Panc1 (cell line): Measurements from ENCODE around the gene NTF4. TPM values are rescaled to one million over a fixed set of nuclear protein-coding genes. Genes with fewer than 3 reads are reported as not detected.
A peak's percentile ranks its signal among the peaks of the same experiment; 100 is the strongest.

Experiments
- ATAC-seq: fragments of 200-7000 bp; cut with Tn5 transposase; 2 replicates; pipeline ENCODE4 v1.9.1; 2020; ENCODE audit warnings: mild to moderate bottlenecking, moderate library complexity
- BruUV-seq: library from RNA; stranded (reverse); fragments of 400-500 nt; replicated peaks from 2 replicates; lab custom pipeline; 2021; lab: Mats Ljungman, UMichigan
- CTCF ChIA-PET: fragments of 300-600 bp; sonication (Branson Sonifier 250); formaldehyde crosslinking; loops from one replicate; lab custom pipeline; 2022; ENCODE audit warnings: antibody characterized with exemption; lab: Charles Lee
- POLR2A ChIA-PET: fragments of 300-600 bp; sonication (Branson Sonifier 250); formaldehyde crosslinking; loops from one replicate; lab custom pipeline; 2022; ENCODE audit warnings: antibody characterized with exemption; lab: Charles Lee
- DNase-seq: peaks from one replicate; pipeline ENCODE4 v3.0.0-alpha.2; 2010; ENCODE audit warnings: low read depth, low spot score
- H3K27ac ChIP-seq: 2 replicates; pipeline ENCODE4 v1.5.1; 2011; ENCODE audit warnings: mild to moderate bottlenecking, low read length, inconsistent platforms
- H3K27me3 ChIP-seq: fragments of 200-500 bp; sonication (Bioruptor generic); 2 replicates; pipeline ENCODE4 v1.6.0; 2014; ENCODE audit warnings: low read length, inconsistent platforms; ENCODE audit not compliant: control insufficient read depth, insufficient read depth
- H3K36me3 ChIP-seq: fragments of 200-500 bp; sonication (Bioruptor generic); 2 replicates; pipeline ENCODE4 v1.5.1; 2014; ENCODE audit warnings: inconsistent platforms, mild to moderate bottlenecking, low read length, moderate library complexity; ENCODE audit not compliant: control insufficient read depth, insufficient read depth
- H3K4me1 ChIP-seq: 2 replicates; pipeline ENCODE4 v1.5.1; 2011; ENCODE audit warnings: inconsistent platforms, mild to moderate bottlenecking, low read length, moderate library complexity; ENCODE audit not compliant: control insufficient read depth, insufficient read depth
- H3K4me3 ChIP-seq, 2 experiments: 2 replicates each; pipeline ENCODE4 v1.5.1; 2011 to 2012; ENCODE audit warnings: low read depth in 2 of 2, low read length in 2 of 2, mild to moderate bottlenecking in 2 of 2, inconsistent platforms in 1 of 2, moderate library complexity in 1 of 2
- H3K9me3 ChIP-seq: fragments of 200-500 bp; sonication (Bioruptor generic); 2 replicates; pipeline ENCODE4 v1.5.1; 2014; ENCODE audit warnings: low read depth, mild to moderate bottlenecking, inconsistent platforms, low read length, moderate library complexity; ENCODE audit not compliant: control insufficient read depth, insufficient read depth
- CTCF ChIP-seq: fragments of 450-650 bp; IDR thresholded peaks from 2 replicates; pipeline ENCODE4 v1.5.1; 2017; ENCODE audit warnings: mild to moderate bottlenecking
- POLR2AphosphoS5 ChIP-seq: IDR thresholded peaks from 2 replicates; pipeline ENCODE4 v1.6.1; 2012; ENCODE audit warnings: mild to moderate bottlenecking, low read depth, low read length, moderate library complexity
- REST ChIP-seq, 2 experiments: IDR thresholded peaks; 2 replicates each; pipeline ENCODE4 v1.6.1; 2011 to 2012; ENCODE audit warnings: low read depth in 2 of 2, control low read depth in 1 of 2, low read length in 1 of 2, mild to moderate bottlenecking in 1 of 2, moderate library complexity in 1 of 2; ENCODE audit not compliant: insufficient read depth in 1 of 2
- SIN3A ChIP-seq: IDR thresholded peaks from 2 replicates; pipeline ENCODE4 v1.6.1; 2012; ENCODE audit warnings: low read depth, mild to moderate bottlenecking, low read length, moderate library complexity, borderline replicate concordance; ENCODE audit not compliant: insufficient read depth
- TCF7L2 ChIP-seq: IDR thresholded peaks from 2 replicates; pipeline ENCODE4 v1.6.1; 2011; ENCODE audit warnings: mild to moderate bottlenecking, low read depth, low read length, inconsistent platforms
- in situ Hi-C: cut with HindIII; loops from 2 replicates; pipeline ENCODE4 v1.10.0; 2016; ENCODE audit warnings: low sequenced_read_pairs, low pct_unique_long_range_greater_than_20kb
- intact Hi-C: fragments of 100-400 bp; cut with micrococcal nuclease; formaldehyde crosslinking; loops from one replicate; pipeline ENCODE4 v1.10.0; 2022; ENCODE audit not compliant: unreplicated experiment
- total RNA-seq: library from RNA; stranded (reverse); gene quantifications from one replicate; pipeline ENCODE4 v1.2.1, GENCODE V29; 2021; ENCODE audit not compliant: unreplicated experiment

The NTF4 gene
- total RNA-seq, 1 experiment from 2014 or later = 0.39 TPM

GRCh38 chr19:49065905-49066512 lies 1.4 kb upstream of the NTF4 start:
- H3K4me1 ChIP-seq = peaks cover 4% of the 10 kb centered on the region; the same call in 1 of the 2 replicates
- ATAC-seq = peak; percentile 54

GRCh38 chr19:49064029-49064629 lies 489 bp downstream of the NTF4 start:
- in situ Hi-C loops (no loop called here), intact Hi-C loops (no loop called here)
- no TSS peak for BruUV-seq
- peak overlapping the region; percentile 12 to 42 for H3K4me3 ChIP-seq
- no peaks in the 10 kb centered on the region for H3K9me3 ChIP-seq
- POLR2A ChIA-PET = no interaction called here
- ATAC-seq = peak; percentile 58
- no peak for DNase-seq
- H3K27me3 ChIP-seq = no peaks in the 10 kb centered on the region
- no peak overlapping the region for H3K27ac ChIP-seq
- H3K4me1 ChIP-seq = peaks cover 4% of the 10 kb centered on the region; the same call in 1 of the 2 replicates
- no peaks in the 10 kb centered on the region for H3K36me3 ChIP-seq
- CTCF ChIA-PET = interaction anchor here (0.7 to 0.8 kb wide), 2 partner anchors 38 to 64 kb away, joined by 3 read pairs; no protein-coding TSS in a partner anchor
- TF ChIP-seq POLR2AphosphoS5 (no peak), CTCF (no peak), SIN3A (no peak), TCF7L2 (no peak)

More at GRCh38 chr19:49065905-49066512, 1.4 kb upstream of the NTF4 start:
- POLR2A ChIA-PET = no interaction called here
- intact Hi-C loops = no loop called here
- CTCF ChIA-PET = no interaction called here
- Histone ChIP-seq H3K9me3 (no peaks in the 10 kb centered on the region), H3K27me3 (no peaks in the 10 kb centered on the region), H3K36me3 (no peaks in the 10 kb centered on the region), H3K27ac (no peak overlapping the region), H3K4me3 (no peak overlapping the region)
- no peak for TF ChIP-seq TCF7L2
- TF ChIP-seq SIN3A = no peak
- TF ChIP-seq CTCF = no peak
- no peak for TF ChIP-seq REST (IDR thresholded peaks at IDR 0.05; ENCODE audit: insufficient read depth in 1 of 2, low read depth in 2 of 2, low read length in 1 of 2)
- TF ChIP-seq POLR2AphosphoS5 = no peak
- in situ Hi-C loops = no loop called here
- no peak for DNase-seq
- BruUV-seq = no TSS peak
